ENCODE data around the gene MMS19.
"Not testable (repeated sequence)": the region's sequence is repeated elsewhere in the genome, so short reads cannot be mapped to it uniquely, and the experiment has no call there.

MMS19 gene

DNA sequence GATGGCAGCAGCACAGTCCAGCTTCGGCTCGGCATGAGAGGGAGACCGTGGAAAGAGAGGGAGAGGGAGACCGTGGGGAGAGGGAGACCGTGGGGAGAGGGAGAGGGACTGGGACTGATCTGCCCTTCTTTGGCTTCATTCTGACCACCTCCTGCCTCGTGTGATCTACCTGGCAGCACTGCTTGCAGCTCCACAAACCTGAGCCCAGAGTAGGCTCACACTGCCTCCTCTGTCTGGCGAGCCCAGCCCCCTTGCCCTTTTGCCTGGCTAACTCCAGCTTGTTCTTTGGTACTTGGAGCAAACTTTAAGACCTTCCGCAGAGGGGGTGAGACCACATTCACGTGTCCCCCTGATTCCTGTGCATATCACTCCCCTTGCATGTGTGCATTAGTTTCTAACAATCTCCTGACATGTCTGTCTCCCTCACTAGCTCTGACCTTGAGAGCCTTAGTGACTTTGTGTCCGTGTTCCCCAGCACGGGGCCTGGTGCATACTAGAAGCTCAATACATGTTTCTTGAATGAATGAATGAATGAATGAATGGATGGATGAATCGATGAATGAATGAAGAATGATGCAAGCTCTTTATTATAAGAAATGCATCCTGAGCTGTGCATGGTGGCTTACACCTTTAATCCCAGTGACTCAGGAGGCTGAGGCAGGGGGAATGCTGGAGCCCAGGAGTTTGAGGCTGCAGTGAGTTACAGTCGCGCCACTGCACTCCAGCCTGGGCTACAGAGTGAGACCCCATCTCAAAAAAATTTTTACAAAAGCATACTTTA, 31.7 kb upstream of the MMS19 start:
- DNase-seq (ENCODE audit: low read depth in 2 of 2), result no peak

DNA sequence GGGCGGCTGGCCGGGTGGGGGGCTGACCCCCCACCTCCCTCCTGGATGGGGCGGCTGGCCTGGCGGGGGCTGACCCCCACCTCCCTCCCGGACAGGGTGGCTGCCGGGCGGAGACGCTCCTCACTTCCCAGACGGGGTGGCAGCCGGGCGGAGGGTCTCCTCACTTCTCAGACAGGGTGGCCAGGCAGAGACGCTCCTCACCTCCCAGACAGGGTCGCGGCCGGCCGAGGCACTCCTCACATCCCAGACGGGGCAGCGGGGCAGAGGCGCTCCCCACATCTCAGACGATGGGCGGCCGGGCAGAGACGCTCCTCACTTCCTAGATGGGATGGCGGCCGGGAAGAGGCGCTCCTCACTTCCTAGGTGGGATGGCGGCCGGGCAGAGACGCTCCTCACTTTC, 30.7 kb upstream of the MMS19 start:
- DNase-seq (ENCODE audit: low read depth in 2 of 2), result not testable (repeated sequence)

DNA sequence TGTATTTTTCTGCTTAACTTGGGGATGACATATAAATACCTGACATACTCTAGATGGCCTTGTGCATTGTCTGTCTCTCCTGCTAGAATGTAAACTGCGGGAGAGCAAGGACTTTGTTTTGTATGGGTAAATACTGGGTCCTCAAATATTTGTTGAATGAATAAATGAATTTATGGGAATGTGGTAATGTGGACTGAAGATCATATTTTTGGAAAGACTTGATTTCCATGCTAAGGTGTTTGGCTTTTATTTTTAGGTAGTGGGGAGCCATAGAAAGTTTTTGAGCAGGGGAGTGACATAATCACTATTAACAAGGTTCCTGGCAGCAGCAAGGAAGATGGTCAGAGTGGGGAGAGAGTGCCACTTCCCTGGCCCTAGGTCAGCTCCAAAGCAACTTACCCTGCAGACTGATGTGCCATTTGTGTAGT, 27.5 kb upstream of the MMS19 start:
- no peak for DNase-seq (ENCODE audit: low read depth in 2 of 2)

DNA sequence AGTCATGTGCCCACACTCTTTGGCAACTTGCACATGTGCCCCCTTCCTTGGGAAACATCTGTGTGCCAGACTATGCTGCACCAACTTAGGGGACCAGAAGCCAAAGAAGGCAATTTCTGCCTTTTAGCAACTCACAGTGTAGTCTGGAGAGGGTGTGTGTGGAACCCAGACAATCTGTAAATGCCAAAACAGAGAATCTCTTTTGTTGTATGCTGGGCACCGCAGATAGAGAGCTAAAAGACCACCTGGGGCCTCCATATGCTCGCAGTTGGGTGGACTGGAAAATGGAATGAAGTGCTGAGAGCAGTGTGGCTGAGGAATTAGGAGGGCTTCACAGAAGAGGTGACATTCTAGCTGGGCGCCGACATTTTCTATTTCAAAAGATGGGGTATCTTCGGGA, 26.9 kb upstream of the MMS19 start:
- DNase-seq (ENCODE audit: low read depth in 2 of 2), result no peak

DNA sequence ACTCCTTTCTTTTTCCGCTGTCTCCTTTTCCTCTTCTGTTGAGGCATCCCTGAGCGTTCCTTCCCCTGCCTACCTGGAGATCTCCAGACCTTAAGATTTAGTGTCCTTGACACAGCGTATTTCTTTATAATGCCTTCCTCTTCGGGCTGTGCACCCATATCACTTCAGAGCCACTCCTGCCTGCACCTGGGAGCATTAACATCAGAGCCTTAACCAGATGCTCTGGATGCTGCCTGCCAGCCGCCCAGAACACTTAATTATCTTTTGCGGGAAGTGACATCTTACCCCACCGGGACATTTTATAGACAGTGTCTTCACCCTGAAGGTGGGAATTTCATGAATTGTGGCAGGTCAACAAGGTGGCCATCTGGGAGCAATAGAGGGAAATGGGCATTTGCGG, 24.7 kb upstream of the MMS19 start:
- no peak for DNase-seq (ENCODE audit: low read depth in 2 of 2)

DNA sequence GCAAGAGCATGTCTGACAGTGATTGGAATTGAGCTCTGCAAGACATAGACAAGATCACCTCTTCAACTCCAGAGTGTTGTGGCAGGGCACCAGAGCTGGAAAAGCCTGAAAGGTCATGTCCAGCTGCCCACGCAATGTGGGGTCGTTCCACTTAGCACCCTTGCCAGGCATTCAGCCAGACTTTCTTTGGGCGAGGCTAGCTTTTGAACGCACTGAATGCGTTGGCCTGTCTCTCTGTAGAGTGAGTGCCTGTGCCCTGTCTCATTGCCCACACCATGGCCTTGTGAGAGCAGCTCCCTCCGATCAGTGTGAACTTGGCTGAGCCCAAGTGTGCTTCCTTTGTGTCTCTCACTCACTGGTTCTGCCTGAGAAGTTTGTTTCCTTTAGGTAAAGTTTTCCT, 23.8 kb upstream of the MMS19 start:
- DNase-seq (ENCODE audit: low read depth in 2 of 2), result no peak

DNA sequence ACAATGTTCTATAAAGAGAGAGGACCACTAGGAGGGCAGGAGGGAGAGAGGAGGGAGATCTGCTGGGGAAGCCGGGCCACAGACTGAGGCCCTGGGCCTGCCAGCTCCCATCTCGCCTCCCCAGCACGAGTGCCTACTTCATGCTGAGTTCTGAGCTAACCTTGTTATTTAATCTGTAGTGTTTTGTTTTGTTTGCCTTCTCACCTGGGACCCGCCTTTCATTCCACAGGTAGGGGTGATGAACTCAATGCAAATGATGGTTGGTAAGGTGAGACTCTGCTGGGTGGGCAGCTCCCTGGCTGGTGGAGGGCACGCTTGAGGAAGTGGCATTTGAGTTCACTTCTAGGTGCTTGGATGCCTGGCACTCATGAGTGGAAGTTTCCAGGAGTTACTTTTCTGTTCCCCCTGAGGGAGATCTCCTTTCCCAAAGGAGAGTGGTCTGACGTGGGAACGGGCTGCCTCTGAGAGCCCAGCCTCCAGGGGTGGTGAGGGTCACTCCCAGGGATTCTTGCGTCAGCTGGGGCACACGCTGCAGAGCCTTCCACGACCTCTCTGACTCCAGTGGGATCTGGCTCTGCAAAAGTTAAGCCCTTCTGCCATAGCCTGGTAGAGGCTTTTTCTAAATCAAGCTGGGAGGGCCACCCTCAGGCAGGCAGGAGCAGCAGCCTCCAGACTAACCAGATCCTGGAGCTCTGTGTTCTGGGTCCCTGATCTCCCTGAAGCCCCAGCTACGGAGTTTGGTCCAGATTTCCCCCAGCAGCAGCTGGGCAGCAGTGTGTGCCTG, 22.9 kb upstream of the MMS19 start:
- no peak for DNase-seq (ENCODE audit: low read depth in 2 of 2)

DNA sequence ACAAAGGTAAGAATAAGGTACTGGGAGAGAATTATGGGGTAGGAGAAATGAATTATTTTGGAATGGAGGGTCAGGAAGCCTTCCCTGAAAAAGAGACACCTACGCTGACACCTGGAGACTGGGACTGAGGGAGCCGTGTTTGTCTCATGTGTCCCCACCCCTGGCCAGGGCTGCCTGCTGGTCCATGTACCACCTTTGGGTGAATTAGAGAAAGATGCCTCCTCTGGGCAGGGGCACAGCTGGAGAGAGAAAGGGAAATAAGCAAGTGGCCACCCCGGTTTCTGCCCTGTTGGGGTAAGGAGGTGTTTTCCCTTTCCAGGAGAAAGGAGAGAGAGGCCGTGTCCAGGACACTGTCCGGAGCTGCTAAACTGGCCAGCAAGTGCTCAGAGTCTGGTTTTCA, 22.3 kb upstream of the MMS19 start:
- no peak for DNase-seq (ENCODE audit: low read depth in 2 of 2)

DNA sequence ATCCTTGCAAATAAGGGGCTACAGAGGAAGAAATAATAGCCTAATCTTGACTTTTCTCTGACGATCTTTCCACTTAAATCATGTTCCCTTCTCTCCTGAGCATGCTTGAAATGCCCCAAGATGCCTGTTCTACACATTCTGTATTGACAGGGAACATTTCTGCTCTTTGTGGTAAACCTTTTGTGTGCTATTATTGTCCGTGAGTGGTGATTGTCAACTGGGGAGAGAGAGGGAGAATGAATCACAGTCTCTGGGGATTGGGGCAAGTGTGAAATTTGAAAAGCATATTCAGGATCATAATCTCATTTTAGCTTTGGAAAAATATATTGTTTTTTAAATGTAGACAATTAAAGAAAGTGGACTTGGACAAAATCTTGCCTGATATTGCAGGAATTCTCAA, 21.1 kb upstream of the MMS19 start:
- DNase-seq (ENCODE audit: low read depth in 2 of 2), result no peak

DNA sequence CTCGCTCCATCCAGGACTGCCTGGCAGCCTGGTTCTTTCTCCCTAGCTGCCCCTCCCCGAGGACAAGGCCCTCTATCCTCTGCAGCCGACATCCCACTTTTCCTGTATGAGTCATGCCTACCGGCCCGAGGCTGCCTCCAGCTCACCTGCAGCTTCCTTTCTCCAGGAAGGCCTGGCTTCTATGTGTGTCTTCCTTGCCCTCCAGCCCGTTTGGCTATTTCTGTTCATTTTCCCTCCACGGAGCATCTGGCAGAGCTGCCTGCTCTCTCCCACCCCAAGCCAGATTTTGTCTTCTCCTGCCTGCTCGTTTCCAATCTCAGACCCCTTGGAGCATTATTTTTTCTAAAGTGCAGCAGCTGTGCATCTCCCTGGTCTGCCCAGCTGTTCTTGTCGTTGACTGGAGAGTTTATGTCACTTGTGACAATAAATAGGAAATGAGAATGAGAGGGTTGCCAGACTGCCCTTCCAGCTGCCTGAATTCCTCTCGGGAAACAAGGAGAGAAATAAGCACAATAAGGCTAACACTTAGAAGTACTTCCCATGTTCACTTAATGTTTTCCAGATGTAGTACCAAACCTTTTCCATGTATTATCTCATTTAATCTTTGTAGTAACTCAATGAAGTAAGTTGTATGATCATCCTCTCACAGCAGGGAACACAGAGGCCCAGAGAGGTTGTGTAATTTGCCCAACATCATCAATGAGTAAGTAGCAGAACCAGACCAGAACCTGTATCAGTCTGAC, 20.2 kb upstream of the MMS19 start:
- no peak for DNase-seq (ENCODE audit: low read depth in 2 of 2)

DNA sequence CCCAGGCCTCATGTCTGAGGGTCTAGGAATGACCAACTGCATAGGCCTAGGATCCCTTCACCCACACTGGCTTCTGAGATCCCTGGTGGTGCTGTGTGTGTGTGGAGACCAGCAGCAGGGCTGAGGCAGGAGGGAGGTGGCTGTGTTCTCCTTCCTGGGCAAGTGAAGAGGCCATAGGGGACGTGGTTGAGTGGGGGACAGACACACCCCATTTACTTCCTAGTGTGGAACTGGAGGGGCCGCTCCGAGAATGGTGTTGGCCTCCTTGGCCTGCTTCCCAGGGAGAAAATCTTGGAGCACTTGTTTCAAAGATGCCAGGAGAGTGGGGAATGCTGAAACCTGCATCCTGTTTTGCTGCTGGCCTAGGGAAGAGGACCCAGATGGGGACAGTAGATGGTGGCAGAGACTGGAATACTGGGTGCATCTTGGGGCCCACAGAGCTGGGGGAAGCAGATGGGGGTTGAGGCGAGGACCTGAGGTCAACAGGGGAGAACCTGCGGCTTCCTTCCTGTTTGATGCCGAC, 19.6 kb upstream of the MMS19 start:
- DNase-seq (ENCODE audit: low read depth in 2 of 2), result no peak

DNA sequence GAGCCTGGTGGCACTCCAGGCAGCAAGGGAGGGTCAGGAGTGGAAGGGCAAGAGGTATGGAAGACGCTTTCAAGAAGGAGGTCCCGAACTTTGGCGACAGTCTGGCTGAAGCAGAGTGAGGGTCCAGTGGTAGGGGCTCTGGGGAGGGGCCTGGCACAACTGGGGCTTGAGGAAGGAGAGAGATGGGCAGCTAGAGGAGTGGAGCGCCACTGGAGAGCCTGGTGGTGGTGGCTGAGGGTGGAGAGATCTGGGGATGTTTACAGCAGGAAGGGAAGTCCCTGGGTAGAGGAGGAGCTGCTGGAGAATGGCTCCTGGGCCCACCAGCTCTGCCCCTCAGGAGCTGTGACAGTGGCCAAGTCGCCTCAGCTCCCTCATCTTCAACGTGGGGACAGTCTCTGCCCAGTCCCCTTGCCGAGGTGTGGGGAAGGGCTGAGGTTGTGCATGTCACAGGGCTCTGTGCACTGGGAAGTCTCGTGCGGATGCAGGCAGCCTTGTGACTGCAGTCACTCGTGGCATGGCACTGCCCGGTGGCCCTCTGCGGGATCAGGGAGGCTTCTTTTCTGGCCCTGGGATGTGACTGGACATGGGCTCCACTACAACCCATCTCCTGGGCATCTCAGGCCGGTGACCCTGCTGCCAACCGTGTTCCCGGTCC, 19.0 kb upstream of the MMS19 start:
- DNase-seq (ENCODE audit: low read depth in 2 of 2), result no peak

DNA sequence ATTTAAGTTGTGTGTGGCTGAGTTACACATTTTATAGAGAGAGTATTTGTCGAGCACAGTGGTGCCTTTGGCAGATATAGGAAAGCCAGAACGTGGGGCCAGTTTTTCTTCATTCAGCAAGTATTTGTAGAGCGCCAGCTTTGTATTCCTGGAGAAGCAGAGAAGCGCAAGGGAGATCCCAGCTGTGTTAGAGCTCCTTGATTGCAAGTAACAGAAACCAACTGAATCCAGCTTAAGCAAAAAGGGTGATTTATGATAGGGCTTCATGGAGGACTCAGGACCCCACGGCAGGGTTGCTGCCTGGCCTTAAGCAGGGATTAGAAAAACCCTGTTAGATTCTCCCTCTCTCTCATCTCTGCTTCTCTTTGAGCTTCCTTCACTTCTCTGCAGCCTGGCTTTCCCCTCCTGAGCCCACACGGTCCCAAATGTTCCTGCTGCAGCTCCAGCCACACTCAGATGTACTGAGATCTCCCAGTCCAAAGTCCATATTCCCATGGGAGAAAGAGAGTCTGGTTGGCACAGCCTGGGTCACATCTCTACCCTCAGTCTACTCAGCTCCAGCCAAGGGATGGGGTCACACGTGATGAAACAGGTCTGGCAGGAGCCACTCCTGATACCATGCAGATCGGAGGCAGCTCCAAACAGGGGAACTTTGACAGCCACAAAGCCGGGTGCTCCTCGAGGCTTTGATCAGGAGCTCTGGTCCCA, 17.2 kb upstream of the MMS19 start:
- DNase-seq (ENCODE audit: low read depth in 2 of 2), result no peak

DNA sequence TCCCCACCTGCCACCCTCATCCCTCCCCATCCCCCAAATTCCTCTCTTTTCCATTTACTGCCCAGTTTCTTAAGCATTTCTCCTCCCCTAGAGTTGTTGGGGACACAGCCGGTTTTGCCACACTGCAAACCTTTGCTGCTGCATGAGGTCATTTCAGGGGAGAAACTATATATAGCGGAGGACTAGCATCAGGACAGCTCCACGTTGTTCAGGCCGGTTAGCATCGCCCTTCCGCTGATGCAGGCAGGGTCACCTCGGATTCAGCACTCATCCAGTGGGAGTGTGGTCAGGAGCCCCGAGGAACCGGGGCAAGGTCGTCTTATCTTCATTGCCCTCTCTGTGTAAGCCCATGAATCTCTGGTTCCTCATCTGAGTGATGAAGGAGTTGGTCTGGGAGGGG, 16.1 kb upstream of the MMS19 start:
- DNase-seq (ENCODE audit: low read depth in 2 of 2), result no peak

DNA sequence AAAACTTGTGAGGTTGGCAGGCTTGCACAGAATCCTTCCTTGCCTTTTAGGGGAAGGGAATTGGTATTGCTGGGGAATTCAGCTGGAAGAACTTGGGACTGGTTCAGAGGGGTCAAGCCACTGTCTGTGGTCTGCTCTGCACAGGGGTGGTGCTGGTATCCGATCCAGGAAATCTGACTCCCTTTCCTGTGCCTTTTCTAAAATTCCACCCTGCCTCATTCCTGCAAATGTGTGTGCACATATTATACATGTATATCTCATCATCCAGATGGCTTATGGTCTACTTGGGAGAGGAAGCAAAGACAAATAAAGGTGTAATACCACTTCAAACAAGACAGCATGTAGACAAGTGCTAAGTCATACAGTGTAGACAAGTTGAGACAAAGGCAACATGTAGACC, 14.8 kb upstream of the MMS19 start:
- DNase-seq (ENCODE audit: low read depth in 2 of 2), result no peak

DNA sequence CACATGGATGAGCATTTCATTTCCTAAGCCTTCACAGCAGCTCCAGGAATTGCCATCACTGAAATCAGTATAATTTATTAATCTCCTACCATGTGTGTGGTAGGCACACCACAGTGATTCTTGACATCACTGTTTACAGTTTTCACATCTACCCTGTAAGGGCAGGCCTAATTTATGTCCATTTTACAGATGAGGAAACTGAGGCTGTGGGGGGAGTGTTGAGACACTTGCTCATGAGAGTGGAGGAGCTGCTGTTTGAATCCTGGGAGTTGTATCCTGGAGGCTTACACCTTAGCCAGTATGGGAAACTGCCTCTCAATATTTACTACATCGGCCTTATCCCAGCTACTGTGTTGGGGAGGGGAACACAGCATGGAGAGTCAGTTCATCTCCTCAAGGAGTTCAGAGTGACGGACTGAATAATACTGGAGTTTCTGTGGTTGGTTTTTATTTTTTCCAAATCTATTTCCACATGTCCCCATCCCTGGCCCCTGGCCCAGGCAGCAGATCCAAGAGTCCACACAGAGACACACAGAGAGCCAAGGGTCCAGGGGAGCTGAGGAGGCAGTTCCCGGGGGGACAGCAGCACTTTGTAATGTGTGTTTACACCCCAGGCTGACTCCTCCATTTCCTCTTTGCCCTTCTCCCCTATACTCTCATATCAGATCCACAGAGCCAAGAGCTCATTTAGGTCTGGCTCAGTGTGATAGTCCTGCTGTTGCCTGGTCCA, 13.7 kb upstream of the MMS19 start:
- DNase-seq (ENCODE audit: low read depth in 2 of 2), result no peak

DNA sequence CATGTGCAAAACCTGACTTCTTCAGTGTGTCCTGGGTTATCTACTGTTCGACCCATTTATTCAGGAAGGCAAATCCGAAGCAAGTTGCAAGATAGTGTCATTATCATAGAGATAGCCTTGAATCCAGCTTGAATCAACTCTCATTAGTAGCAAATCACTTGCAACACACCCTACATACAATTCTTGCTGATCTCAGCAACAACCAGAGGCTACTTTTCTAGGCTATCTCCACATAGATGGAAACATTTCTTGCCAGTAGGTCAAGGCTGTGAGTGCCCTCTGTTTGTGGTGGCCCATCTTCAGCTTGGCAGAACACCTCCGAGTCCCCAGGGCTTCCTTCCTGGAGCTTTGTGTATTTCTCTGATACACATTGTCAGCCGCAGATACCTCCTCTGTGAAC, 12.5 kb upstream of the MMS19 start:
- no peak for DNase-seq (ENCODE audit: low read depth in 2 of 2)

DNA sequence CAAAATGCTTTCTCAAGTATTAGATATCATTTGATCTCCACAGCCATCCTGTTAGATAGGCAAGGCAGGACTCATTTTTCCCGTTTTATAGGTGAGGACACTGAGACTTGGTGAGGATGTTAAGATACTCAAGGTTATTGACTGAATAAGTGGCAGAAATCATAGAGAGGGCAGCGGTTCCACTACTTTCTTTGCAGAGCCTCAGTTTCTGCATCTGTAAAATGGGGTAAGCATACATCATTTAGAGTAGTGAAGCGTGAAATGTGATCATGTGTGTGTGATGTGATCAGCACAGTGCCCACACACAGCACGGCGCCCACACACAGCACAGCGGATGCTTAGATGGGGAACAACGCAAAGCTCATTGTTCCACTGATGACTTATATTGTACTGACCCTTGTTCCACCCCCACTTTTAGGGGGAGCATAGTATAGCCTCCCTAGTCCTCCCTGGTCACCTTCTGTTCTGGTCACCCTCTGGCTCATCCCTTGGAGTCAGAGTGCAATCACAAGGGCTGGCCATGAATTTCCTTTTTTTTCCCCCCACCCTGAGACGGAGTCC, 11.0 kb upstream of the MMS19 start:
- no peak for DNase-seq (ENCODE audit: low read depth in 2 of 2)

DNA sequence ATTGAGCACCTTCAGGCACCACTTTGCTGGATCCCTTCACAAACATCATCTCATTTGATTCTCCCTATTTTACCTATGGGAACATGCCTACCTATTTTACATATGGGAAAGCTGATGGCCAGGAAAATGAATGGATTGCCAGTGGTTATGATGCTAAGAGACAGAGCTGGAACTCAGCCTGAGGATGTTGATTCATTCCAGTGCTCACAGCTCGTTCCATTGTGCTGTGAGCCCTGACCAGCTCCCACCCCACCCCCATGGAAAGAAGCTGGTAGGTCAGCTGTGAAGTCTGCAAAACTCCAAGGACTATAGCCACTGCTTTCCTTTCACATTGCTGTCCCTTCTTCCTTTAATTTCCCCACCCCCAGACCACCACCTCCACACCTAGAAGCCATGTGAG, 10.1 kb upstream of the MMS19 start:
- no peak for DNase-seq (ENCODE audit: low read depth in 2 of 2)
